GM12801 (cell line): ENCODE data around the gene PLA1A.

Source experiments
- TF ChIP-seq, protein P1 (sequence below): IDR thresholded peaks from one replicate; pipeline ENCODE4 v1.5.1; 2011; ENCODE audit warnings: control low read depth; ENCODE audit not compliant: insufficient read length; ENCODE audit errors: extremely low read depth

PLA1A gene

DNA sequence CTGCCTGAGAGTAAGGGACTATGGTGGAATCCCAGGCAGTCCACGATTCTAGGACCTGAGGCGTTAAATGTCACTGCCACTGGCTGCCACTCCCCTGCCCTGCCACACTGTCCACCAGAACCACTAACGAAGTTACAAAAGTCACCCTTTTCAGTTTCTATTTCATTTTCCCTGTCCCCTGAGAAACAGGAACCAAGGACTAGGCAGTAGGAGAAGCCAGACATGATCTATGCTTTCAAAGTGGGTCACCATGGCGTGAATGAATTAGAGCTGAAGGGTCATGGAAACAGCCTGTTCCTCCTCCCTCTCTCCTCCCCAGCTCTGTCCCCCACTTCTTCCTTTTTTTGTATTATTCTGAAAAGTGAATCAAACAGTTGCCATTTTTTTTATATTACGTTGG lies 27.5 kb upstream of the PLA1A start:
- TF ChIP-seq, protein P1, sequence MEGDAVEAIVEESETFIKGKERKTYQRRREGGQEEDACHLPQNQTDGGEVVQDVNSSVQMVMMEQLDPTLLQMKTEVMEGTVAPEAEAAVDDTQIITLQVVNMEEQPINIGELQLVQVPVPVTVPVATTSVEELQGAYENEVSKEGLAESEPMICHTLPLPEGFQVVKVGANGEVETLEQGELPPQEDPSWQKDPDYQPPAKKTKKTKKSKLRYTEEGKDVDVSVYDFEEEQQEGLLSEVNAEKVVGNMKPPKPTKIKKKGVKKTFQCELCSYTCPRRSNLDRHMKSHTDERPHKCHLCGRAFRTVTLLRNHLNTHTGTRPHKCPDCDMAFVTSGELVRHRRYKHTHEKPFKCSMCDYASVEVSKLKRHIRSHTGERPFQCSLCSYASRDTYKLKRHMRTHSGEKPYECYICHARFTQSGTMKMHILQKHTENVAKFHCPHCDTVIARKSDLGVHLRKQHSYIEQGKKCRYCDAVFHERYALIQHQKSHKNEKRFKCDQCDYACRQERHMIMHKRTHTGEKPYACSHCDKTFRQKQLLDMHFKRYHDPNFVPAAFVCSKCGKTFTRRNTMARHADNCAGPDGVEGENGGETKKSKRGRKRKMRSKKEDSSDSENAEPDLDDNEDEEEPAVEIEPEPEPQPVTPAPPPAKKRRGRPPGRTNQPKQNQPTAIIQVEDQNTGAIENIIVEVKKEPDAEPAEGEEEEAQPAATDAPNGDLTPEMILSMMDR, result no peak

DNA sequence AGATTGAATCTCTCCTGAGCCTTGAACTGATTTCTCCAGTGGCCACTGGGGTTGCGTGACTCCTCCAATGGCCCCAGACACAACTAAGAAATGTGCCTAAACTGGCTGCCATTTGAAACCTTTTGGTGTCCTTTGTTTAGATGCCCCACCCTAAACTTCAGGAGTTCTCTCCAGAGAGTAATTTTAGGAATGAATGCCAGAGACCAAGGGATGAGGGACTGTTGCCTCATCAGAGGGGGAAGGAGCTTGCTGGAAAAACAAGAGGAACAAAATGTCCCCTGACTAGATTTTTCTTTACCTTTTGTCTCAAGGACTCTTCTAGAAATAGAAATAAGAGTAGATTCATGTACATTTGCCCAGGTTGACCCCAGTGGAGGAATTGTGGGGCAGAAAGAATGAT lies 26.5 kb upstream of the PLA1A start:
- TF ChIP-seq, protein P1, result no peak

DNA sequence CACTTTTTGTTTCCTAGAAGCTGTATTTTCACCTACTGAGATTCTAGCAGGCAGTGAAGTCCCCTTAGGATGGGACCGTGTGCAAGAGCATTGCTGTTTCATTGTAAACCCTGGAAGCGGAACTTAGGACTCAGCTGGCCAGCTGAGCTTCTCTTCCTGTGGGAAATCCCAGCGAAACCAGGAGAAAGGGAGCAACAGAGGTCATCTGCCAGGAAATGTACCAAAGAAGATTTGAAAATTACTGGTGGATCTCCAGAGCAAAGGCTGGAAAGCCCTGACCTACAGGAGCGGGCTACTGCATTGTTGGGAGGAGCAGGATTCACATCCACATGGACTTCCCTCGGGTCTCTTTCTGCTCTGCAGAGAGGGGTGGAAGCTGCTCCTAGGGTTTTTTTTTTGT lies 26.0 kb upstream of the PLA1A start:
- TF ChIP-seq, protein P1, result no peak

DNA sequence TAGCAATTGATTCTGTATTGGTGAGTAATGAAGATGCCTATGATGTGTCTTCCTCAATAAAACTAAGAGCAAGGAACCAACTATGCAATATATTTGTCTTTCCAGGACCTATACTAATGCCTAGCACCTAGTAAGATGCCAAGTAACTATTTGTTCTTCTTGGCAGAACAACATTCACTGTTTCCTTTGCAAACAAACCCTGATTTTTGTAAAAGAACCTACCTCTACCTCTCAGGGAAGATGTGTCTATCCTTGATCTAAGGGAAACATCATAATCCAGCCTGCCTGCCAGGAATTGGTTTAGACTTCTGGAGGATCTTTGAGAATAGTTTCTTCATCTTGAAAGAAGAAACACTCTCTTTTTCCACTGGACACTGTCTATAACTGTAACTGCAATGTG lies 22.2 kb upstream of the PLA1A start:
- TF ChIP-seq, protein P1, result no peak

DNA sequence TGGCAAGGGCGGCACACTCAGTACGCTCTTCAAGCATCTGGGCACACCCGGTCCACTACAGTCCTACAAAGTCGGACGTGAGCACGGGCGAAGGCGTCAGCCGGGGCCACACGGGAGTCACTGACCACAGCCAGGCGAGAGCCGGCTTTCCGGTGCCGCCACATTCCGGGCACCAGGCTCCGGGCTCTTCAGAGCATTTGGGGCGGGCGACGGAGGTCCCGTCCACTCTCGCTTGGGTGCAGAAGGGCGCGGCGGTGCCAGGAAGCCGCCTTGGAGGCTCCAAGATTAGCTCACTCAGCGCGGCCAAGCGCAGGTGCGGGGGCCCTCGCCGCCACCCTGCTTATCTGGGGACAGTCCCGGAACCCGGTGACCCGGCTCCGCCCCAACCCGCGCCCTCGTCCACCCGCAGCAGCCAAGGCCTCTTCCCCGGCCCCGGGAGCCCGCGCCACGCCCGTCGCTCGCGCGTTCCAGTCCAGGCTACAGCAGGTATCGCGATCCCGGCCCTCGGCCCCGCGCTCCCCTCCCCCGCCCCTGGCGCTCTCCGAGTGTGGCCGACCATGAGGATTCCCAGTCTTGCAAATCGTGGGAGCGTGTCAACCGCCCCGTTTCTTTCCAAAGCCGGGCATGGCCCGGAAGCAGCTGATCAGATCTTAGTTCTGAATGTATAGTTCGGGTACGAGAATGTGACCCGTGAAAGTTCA lies 18.2 kb upstream of the PLA1A start, which contains the start of gene ADPRH:
ADPRH (plus strand) TSS at position 127 of the 701 bp plus-strand sequence. CDS start 2,678 bp downstream, outside the sequence.
- TF ChIP-seq, protein P1, result no peak

DNA sequence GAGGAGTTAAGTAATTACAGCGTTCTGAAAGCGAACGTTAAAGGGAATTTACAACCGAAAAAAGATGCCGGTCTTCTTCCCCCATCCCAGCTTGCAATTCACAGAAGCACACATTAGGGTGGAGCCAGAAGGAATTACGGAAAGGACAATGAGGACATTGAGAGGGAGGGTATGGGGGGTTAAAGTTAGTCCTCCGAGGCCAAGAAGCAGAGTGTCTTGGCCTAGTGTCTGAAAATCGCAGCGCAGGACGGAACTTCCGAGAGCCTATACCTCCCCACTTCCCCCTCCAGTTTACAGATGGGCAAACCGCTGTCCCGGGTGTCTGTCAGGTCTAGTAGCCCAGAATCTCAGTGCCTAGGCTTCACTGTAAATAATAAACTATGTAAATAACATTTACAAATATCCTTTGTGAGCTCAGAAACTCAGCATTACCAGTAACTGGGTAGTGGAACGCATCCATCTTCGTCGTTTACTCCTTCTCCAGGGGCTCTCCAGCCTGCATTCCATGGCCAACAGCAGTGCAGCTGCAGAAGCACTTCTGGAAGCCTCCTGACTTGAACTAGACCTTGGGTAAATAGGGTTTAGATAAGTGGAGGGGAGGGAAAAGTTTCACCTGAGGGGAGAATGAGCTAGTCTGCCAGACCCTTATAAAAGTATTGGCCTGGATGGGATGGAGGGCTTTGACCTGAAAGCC lies 17.5 kb upstream of the PLA1A start:
- TF ChIP-seq, protein P1, result no peak

DNA sequence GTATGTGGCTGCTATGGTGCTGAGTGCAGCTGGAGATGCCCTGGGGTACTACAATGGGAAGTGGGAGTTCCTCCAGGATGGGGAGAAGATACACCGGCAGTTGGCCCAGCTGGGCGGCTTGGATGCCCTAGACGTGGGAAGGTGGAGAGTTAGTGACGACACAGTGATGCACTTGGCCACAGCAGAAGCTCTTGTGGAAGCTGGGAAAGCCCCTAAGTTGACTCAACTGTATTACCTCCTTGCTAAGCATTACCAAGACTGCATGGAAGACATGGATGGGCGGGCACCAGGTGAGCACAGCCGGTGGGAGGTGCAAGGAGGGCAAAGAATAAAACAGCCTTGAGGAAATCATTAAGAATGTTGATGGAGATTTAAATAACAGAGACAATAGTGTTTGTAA lies 15.5 kb upstream of the PLA1A start:
- TF ChIP-seq, protein P1, result no peak
